GM15510 (cell line): ENCODE data around the gene POLR3G.

Source experiments
- POLR2A ChIP-seq: IDR thresholded peaks from 3 replicates; pipeline ENCODE4 v1.6.1; 2011; ENCODE audit warnings: borderline replicate concordance; ENCODE audit not compliant: insufficient read length; ENCODE audit errors: extremely low read depth

The POLR3G gene

DNA sequence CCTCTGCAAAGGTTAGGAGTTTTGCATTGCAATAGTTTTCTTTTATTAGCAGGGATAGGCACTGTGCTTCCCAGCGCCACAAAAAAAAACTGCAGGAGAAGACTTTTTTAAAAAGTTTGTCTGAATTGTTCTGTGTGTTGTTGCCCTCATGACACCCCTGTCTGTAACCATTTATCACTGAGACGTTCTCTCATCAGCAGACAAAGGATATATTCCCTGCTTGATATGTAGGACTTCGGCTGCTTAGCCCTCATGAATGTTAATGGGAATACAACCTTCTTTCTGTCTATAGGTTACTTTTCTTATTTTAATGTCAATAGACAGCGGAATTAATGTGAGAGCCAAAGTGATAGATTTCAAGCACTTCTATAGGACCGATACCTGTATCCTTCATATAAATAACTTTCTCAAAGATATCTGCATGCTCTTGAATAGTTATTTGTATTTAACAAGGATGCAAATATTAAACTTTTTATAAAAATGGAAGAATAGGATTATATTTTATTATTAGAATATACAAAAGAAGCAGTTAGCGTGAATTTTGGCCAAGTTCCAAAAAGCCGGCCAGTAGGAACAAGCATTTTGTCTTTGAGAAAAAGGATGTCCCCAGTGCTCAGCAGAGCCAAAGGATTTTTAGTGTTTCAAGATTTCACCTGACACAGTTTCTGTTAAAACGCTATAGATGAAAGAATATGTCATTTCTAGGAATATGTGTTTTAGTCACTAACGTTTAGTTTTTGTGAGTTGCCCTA lies 56.2 kb downstream of the POLR3G start:
- no peak for TF ChIP-seq POLR2A

DNA sequence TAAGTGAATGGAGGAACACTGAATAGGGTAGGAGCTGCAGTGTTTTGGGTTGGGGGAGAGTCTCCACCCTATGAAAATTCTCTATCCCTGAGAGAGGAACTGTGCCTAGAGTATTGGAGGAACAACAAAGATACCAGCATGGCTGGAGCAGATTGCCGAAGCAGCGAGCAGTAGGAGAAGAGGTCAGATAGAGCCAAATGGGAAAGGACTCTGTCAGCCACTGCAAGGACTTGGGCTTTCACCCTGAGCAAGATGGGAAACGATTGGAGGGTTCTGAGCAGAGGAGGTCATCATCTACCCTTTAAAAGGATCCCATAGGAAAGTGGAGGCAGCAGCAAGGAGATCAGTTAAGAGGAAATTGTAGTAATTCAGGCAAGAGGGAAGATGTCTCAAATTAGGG lies 59.1 kb downstream of the POLR3G start:
- no peak for TF ChIP-seq POLR2A

DNA sequence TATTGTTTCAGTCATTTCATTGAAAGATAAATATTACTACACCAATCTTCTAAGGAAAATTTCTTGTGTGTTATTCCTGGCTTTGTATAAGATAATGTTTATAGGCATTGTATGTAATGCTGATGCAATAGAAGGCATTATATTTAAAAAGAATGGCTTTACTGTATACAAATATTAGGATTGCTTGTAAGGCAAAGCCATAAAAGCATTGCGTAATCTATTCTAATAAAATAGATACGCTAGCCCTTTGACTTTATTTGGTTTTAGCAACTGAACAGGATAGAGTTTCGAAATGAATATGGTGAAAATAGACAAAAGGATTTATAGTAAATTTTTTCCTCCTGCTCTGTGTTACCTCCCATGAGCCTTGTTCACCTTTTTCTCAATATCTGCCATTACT lies 60.3 kb downstream of the POLR3G start:
- no peak for TF ChIP-seq POLR2A

DNA sequence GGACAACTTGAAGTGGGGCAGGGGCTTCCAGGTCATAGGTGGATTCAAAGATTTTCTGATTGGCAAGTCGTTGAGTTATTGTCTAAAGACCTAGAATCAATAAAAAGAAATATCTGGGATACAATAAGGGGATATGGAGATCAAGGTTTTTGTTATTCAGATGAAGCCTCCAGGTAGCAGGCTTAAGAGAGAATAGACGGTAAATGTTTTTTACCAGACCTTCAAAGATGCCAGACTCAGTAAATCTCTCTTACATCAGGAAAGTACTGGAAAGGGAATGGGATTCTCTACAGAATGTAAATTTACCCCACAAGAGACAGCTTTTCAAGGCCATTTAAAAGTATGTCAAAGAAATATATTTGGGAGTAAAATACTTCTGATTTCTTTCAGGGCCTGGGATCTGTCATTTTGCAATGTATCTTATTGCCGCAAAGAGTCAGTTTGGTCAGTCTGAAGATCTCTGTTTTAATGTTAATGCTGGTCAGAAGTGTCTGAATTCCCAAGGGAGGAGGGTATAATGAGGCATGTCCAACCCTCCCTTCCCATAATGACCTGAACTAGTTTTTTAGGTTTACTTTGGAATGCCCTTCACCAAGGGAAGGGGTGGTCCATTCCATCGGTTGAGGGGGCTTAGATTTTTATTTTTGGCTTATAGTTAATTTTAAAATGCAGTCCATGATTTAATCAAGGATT lies 68.3 kb downstream of the POLR3G start:
- no peak for TF ChIP-seq POLR2A

DNA sequence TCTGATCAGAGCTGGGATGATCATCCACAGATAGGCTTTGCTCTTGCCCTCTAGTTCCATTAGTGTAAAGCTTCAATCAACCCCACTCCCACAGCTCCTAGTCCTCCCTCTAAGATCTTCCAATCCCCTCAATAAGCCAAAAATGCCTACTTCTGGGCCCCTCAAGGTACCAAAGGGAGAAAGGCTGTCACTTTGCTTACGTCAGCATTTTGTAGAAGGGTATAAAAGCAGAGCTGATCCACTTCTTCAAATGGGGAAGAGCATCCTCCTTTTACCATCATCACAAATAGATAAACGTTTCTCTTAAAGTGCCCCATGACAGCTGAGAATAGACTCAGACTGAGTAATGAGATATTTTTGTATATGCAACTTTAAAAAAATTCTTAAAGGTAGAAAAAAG lies 70.8 kb downstream of the POLR3G start:
- no peak for TF ChIP-seq POLR2A

DNA sequence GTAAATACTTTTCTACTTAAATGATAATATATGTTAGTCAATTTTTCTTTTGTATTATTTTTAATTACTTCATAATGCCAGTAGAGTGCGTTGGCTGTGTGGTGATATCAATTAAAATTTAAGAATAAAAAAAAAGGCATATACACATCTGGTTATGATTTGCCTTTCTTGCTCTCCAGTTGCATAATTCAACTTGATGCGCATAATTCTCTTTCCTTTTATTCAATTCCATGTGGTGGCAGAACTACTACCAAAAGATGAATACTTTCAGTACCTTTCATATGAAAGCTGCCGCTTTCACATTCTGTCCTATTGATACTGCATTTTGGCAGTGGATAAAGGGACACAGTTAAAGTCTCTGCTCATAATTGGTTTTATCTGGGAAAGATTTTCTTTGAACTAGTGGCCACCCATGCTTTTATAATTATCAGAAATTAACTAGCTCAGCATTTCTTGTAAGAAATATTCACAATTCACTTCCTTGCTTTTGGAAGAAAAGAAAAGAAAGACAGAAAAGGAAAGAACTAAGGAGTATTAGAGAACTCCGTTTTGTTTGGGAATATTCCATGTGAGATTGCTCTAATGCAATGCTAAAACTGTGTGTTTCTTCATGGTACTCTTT lies 71.7 kb downstream of the POLR3G start:
- TF ChIP-seq POLR2A, result no peak

DNA sequence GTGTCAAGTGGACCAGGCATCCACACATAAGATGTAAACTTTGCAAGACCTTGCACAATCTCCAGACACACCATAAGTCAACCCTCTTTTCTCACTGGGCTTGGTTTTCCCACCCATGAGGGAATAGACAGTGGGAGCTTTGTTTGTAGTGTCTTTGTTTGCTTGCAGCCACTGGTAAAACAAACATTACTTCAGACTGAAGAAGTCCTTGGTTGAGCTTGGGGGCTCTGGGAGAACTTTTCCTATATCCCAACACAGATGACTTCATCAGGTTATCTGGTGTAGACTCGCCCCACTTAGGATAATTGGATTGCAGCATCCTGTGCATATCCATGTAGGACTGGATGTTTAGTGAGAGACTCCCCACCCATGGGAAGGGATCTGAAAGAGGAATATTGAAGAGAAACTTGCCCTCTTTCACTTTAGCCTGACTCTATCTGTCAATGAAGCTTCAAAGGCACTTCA lies 72.4 kb downstream of the POLR3G start:
- TF ChIP-seq POLR2A, result no peak

DNA sequence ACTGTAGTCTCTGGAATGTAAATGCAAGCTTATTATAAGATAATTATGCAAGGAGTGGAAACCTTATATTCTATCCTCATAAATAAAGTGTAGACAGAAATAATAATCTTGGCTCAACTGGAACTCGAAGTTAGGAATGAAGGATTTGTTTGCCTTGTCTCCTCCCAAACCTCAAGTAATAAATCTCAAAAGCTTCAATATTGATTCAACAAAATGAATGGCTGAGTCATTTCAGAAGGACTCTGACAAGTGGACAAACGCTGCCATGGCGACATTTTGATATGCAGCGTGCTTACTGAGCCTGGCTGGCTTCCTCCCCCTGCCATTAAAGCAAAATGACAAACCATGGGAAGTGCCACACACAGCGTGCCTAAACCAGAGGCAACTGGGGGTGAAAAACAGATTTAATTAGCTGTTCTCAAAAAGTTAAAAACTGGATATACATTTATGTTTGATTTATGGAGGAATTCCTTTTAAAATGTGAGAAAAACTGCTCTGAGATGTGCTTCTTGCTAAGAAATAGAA lies 73.5 kb downstream of the POLR3G start:
- TF ChIP-seq POLR2A, result no peak

DNA sequence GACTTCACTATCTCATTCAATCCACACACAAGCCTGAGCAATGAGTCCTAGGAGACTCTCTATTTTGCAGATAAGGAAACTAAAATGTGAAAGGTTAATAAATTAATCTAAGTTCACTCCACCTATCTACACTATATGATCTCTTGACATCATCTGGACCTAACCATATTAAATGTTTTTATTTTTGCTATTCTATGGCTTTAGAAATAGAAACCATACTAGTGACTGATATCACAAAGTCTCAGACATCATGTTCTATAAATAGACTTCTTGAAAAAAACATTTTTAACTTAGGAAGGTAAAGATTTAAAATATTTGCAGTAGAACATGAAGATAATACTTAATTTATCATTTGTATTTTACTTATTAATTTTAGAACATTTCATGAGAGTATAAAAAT lies 74.6 kb downstream of the POLR3G start:
- TF ChIP-seq POLR2A, result no peak

DNA sequence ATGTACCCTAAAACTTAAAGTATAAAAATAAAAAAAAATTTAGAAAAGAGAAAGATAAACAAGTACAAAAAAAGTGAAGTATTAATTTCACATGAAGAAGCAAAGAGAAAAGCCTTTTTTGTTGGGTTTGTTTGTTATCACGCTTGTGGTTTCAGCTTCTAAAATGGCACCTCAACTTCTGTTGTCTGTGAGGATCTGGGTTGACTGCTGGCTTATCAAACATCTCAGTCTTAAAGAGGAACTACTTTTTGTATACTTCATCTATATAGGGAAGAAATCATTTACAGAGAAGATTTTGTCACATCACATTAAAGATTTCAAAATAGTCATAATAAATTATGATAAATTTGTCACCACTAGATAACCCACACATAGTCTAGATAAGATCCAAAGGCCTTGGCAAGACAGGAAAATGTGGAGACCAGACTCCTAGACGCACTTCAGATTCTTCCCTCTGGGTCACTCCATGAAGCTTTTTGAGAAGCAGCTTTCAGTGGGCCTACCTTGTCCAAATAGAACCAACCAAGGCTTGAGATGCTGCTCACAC lies 75.1 kb downstream of the POLR3G start:
- no peak for TF ChIP-seq POLR2A

DNA sequence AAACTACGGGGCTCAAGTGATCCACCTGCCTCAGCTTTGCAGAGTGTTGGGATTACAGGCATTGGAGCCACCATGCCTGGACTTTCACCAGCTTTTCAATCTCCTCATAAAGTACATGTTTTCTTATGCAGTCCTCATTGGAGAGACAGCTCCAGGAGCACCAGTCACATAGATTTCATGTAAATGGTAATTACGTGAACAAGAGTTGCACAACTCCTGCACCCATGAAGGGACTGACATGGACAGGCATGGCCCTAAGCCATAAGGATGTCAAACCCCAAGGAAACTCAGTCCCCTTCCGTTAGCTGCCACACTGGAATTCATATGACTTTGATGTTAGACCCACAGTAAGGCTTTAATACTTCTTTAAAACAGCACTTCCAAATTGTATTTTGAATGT lies 76.3 kb downstream of the POLR3G start:
- no peak for TF ChIP-seq POLR2A

DNA sequence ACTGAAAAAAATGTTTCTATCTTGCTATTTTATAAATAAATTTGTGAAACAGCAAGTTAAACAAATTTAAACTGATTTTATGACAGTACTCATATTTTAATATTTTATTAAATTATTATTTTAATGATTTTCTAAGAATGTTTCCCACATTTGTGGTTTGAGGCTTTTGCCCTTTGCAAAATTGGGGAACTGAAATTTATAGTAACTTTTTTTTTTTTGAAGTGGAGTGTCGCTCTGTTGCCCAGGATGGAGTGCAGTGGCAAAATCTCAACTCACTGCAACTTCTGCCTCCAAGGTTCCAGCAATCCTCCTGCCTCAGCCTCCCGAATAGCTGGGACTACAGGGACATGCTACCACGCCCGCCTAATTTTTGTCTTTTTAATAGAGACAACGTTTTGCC lies 76.7 kb downstream of the POLR3G start:
- TF ChIP-seq POLR2A, result no peak

DNA sequence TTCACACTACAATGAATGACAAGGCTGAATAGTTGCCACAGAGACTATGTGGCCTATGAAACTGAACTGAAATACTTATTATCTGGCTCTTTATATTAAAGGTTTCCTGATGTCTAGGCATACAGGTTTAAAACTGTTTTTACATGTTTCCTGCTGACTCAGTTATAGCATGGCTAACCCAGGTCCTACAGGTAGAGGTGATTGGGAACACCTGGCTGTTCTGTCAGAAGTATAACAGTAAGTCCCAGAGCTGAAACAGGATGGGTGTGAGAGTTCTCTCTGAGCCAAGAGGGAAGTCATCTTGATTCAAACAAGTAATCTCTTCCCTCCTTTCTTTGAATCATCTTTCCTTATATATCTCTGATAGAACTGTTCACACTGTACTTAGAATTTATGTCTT lies 79.0 kb downstream of the POLR3G start:
- TF ChIP-seq POLR2A, result no peak

DNA sequence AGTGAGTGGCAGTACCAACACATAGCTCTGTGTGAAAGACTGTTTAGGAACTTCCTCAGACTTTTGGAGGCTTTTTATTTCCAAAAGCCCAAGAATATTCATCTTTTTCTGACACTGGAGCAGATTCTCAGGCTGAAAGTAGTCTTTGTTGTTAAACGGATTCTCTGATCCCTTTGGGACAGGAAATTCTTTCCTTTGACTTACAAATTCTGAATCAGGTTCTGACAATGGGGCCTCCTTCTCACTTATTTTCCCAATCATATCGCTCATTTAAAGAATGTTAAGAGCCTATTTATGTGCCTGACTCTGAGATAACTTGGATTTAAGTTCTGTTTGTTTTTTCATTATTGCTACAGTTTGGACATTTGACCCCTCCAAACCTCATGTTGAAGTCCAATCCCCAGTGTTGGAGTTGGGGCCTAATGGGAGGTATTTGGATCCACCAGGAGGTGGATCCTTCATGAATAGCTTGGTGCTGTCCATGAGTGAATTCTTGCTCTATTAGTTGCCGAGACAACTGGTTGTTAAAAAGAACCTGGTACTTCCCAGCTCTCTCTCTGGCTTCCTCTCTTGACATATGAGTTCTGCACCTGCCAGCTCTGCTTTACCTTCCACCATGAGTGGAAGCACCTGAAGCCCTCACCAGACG lies 79.8 kb downstream of the POLR3G start:
- TF ChIP-seq POLR2A, result no peak

DNA sequence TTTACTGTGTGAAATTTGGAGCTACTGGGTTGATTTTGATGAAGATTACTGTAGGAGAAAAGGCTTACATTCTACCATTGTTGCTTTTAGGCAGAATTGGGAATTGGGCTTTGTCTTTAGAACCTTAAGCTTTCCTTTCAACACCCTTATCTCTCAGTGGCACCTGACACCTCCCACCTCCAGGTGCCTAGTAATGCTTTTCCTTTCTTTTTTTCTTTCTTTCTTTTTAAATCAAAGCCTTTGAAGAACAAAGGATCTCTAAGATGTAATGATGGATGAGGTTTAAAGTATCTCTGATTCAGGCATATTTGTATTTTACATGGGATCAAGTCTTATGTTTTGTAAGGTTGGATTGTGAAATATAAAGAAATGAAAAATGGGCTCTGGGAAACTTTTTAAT lies 81.0 kb downstream of the POLR3G start:
- no peak for TF ChIP-seq POLR2A
